H1 (cell line): ENCODE data around the gene EML5. TPM values are rescaled to one million over a fixed set of nuclear protein-coding genes. Genes with fewer than 3 reads are reported as not detected.

Experiments
- MAX ChIP-seq: IDR thresholded peaks from 2 replicates; pipeline ENCODE4 v1.6.1; 2012; ENCODE audit warnings: inconsistent platforms
- polyA plus RNA-seq, 7 experiments: library from polyadenylated mRNA; depleted of rRNA in 3 of 7; stranded (reverse) in 5 of 7; unstranded in 2 of 7; fragments of >200 nt in 5 of 7; fragments of 200-250 nt in 2 of 7; gene quantifications; 1 replicate in 5 of 7; 2 replicates in 1 of 7; 4 replicates in 1 of 7; pipeline versions ENCODE4 v1.2.1 to v1.2.3, GENCODE V29; 2011 to 2013; ENCODE audit warnings: missing spikeins in 2 of 7, mixed read lengths in 2 of 7
- total RNA-seq: library from RNA; stranded (reverse); fragmentation: NEBNext Ultra II Directional; extraction: Animal tissue kit (Norgen Biotek cat#: 25700); gene quantifications from 2 replicates; pipeline ENCODE4 v1.2.1, GENCODE V29; 2021

The EML5 gene
- total and polyA plus RNA-seq, 2 of the 8 experiments (the other 6 are each of a cell fraction or from before 2014, with no cell fraction given) = 0.39 to 0.88 TPM

- TF ChIP-seq MAX = no peak
These were observed 42.9 kb upstream of the EML5 start (continued) for GRCh38 chr14:88835661-88836060.
